GM23338 (cell line): ENCODE results near the gene TEX14. TPM values are rescaled to one million over a fixed set of nuclear protein-coding genes. Genes with fewer than 3 reads are reported as not detected.

Source experiments
- ATAC-seq: fragments of 200-7000 bp; cut with Tn5 transposase; 3 replicates; pipeline ENCODE4 v1.9.1; 2020
- DNase-seq: peaks from one replicate; pipeline ENCODE4 v3.0.0-alpha.2; 2015; ENCODE audit warnings: low spot score
- H2AFZ ChIP-seq: fragments of 200-600 bp; sonication (generic); 2 replicates; pipeline ENCODE4 v1.8.0; 2016; ENCODE audit warnings: antibody characterized with exemption, mild to moderate bottlenecking, moderate library complexity
- H3F3A ChIP-seq: fragments of 200-600 bp; sonication (generic); replicated peaks from 2 replicates; pipeline ENCODE4 v1.8.0; 2017; ENCODE audit warnings: antibody characterized with exemption, mixed run types, low read depth
- H3K27ac ChIP-seq: fragments of 200-600 bp; sonication (generic); 2 replicates; pipeline ENCODE4 v1.6.1; 2016; ENCODE audit warnings: low read depth
- H3K27me3 ChIP-seq: fragments of 200-600 bp; sonication (generic); 2 replicates; pipeline ENCODE4 v1.8.0; 2016; ENCODE audit warnings: mild to moderate bottlenecking, mixed run types, moderate library complexity; ENCODE audit not compliant: insufficient read depth
- H3K36me3 ChIP-seq: fragments of 200-600 bp; sonication (generic); 2 replicates; pipeline ENCODE4 v1.8.0; 2016; ENCODE audit warnings: mild to moderate bottlenecking; ENCODE audit not compliant: insufficient read depth
- H3K4me1 ChIP-seq: fragments of 200-600 bp; sonication (generic); 2 replicates; pipeline ENCODE4 v1.8.0; 2016; ENCODE audit warnings: mild to moderate bottlenecking, moderate library complexity; ENCODE audit not compliant: insufficient read depth
- H3K4me2 ChIP-seq: fragments of 200-600 bp; sonication (generic); 2 replicates; pipeline ENCODE4 v1.7.1; 2017; ENCODE audit warnings: mixed run types
- H3K4me3 ChIP-seq: fragments of 200-600 bp; sonication (generic); 2 replicates; pipeline ENCODE4 v1.6.1; 2016; ENCODE audit warnings: mixed run types
- H3K79me2 ChIP-seq: fragments of 200-600 bp; sonication (generic); replicated peaks from 2 replicates; pipeline ENCODE4 v1.8.0; 2017; ENCODE audit warnings: mild to moderate bottlenecking; ENCODE audit not compliant: insufficient read depth
- H3K9me2 ChIP-seq: fragments of 200-600 bp; sonication (generic); 2 replicates; pipeline ENCODE4 v1.8.0; 2017; ENCODE audit not compliant: insufficient read depth
- H4K20me1 ChIP-seq: fragments of 200-600 bp; sonication (generic); replicated peaks from 2 replicates; pipeline ENCODE4 v1.8.0; 2017; ENCODE audit warnings: mild to moderate bottlenecking; ENCODE audit not compliant: insufficient read depth
- H3K27ac Mint-ChIP-seq: 2 replicates; pipeline ENCODE4 v1.8.0; 2020; ENCODE audit warnings: inconsistent platforms, mild to moderate bottlenecking, moderate library complexity, mixed read lengths
- H3K27me3 Mint-ChIP-seq: 3 replicates; pipeline ENCODE4 v1.8.0; 2022; ENCODE audit warnings: low read depth, mild to moderate bottlenecking, moderate library complexity, mixed read lengths, inconsistent platforms; ENCODE audit not compliant: insufficient read depth, poor library complexity
- H3K36me3 Mint-ChIP-seq: 3 replicates; pipeline ENCODE4 v1.8.0; 2021; ENCODE audit warnings: low read depth, mild to moderate bottlenecking, inconsistent platforms, moderate library complexity, mixed read lengths
- H3K4me1 Mint-ChIP-seq: 3 replicates; pipeline ENCODE4 v1.8.0; 2020; ENCODE audit warnings: mild to moderate bottlenecking, inconsistent platforms, mixed read lengths
- H3K4me3 Mint-ChIP-seq: 3 replicates; pipeline ENCODE4 v1.8.0; 2021; ENCODE audit warnings: moderate library complexity, mild to moderate bottlenecking, inconsistent platforms, mixed read lengths
- H3K9me3 Mint-ChIP-seq: 3 replicates; pipeline ENCODE4 v1.8.0; 2020; ENCODE audit warnings: moderate library complexity, mild to moderate bottlenecking, inconsistent platforms, mixed read lengths
- CREB1 ChIP-seq: fragments of 250-450 bp; sonication (Bioruptor Pico); IDR thresholded peaks from 2 replicates; pipeline ENCODE4 v1.5.0; 2020; ENCODE audit warnings: low read depth, mild to moderate bottlenecking, moderate library complexity
- ETS1 ChIP-seq: IDR thresholded peaks from 2 replicates; pipeline ENCODE4 v1.6.1; 2016; ENCODE audit warnings: antibody characterized with exemption
- EZH2 ChIP-seq: fragments of 200-600 bp; sonication (generic); IDR thresholded peaks from one replicate; pipeline ENCODE4 v1.8.0; 2017; ENCODE audit warnings: antibody characterized with exemption, mild to moderate bottlenecking, low read depth; ENCODE audit not compliant: unreplicated experiment
- EZH2phosphoT487 ChIP-seq: fragments of 200-600 bp; sonication (generic); IDR thresholded peaks from one replicate; pipeline ENCODE4 v1.8.1; 2018; ENCODE audit warnings: antibody characterized with exemption; ENCODE audit not compliant: unreplicated experiment
- JUNB ChIP-seq: IDR thresholded peaks from one replicate; pipeline ENCODE4 v1.6.1; 2016; ENCODE audit warnings: antibody characterized with exemption; ENCODE audit not compliant: unreplicated experiment
- NANOG ChIP-seq: IDR thresholded peaks from 2 replicates; pipeline ENCODE4 v1.6.1; 2016; ENCODE audit warnings: antibody characterized with exemption, borderline replicate concordance
- POLR2AphosphoS5 ChIP-seq: IDR thresholded peaks from 2 replicates; pipeline ENCODE4 v1.6.1; 2016; ENCODE audit warnings: antibody characterized with exemption, low read depth
- STAT1 ChIP-seq: IDR thresholded peaks from one replicate; pipeline ENCODE4 v1.6.1; 2016; ENCODE audit warnings: antibody characterized with exemption; ENCODE audit not compliant: unreplicated experiment
- ZNF114 ChIP-seq: fragments of 250-450 bp; sonication (Bioruptor Pico); IDR thresholded peaks from 2 replicates; pipeline ENCODE4 v1.5.0; 2020; ENCODE audit warnings: mild to moderate bottlenecking, moderate library complexity
- ZNF331 ChIP-seq: fragments of 250-450 bp; sonication (Bioruptor Pico); IDR thresholded peaks from 2 replicates; pipeline ENCODE4 v1.5.0; 2020; ENCODE audit warnings: low read depth, mild to moderate bottlenecking, moderate library complexity
- polyA plus RNA-seq: library from polyadenylated mRNA; unstranded; fragments of >200 nt; fragmentation: Nextera tagmentation; extraction: Ambion mirVana; gene quantifications from 2 replicates; pipeline ENCODE4 v1.2.1, GENCODE V29; 2016
- total RNA-seq: library from RNA; depleted of rRNA; stranded (reverse); fragments of >200 nt; shearing (Covaris generic); gene quantifications from 2 replicates; pipeline ENCODE4 v1.2.3, GENCODE V29; 2014
- TF ChIP-seq, protein P1 (sequence below): fragments of 250-450 bp; sonication (Bioruptor Pico); IDR thresholded peaks from 2 replicates; pipeline ENCODE4 v1.5.0; 2020; ENCODE audit warnings: mild to moderate bottlenecking, moderate library complexity
- TF ChIP-seq, protein P2 (sequence below): IDR thresholded peaks from one replicate; pipeline ENCODE4 v1.6.1; 2018; ENCODE audit warnings: antibody characterized with exemption; ENCODE audit not compliant: unreplicated experiment
- TF ChIP-seq, protein P3 (sequence below), 2 experiments: fragments of 200-600 bp in 1 of 2; sonication (generic) in 1 of 2; conservative IDR thresholded peaks; 2 replicates each; pipeline versions ENCODE4 v1.5.1 to v1.6.1; 2016 to 2017; ENCODE audit warnings: antibody characterized with exemption in 2 of 2, low read depth in 2 of 2, mild to moderate bottlenecking in 2 of 2, moderate library complexity in 1 of 2

The TEX14 gene
- total and polyA plus RNA-seq, 2 experiments from 2014 or later, result 0.80 to 2.6 TPM

DNA sequence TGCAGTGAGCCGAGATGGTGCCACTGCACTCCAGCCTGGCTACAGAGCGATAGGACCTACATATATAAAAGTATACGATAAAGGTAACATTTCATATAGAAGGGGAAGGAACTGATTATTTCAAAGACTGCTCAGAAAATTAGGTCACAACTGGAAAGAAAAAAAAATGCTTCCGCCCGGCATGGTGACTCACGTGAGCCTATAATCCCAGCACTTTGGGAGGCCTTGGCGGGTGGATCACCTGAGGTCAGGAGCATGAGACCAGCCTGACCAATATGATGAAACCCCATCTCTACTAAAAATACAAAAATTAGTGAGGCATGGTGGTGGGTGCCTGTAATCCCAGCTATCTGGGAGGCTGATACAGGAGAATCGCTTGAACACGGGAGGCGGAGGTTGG lies 7.8 kb downstream of the TEX14 start (continued):
- TF ChIP-seq, protein P1, sequence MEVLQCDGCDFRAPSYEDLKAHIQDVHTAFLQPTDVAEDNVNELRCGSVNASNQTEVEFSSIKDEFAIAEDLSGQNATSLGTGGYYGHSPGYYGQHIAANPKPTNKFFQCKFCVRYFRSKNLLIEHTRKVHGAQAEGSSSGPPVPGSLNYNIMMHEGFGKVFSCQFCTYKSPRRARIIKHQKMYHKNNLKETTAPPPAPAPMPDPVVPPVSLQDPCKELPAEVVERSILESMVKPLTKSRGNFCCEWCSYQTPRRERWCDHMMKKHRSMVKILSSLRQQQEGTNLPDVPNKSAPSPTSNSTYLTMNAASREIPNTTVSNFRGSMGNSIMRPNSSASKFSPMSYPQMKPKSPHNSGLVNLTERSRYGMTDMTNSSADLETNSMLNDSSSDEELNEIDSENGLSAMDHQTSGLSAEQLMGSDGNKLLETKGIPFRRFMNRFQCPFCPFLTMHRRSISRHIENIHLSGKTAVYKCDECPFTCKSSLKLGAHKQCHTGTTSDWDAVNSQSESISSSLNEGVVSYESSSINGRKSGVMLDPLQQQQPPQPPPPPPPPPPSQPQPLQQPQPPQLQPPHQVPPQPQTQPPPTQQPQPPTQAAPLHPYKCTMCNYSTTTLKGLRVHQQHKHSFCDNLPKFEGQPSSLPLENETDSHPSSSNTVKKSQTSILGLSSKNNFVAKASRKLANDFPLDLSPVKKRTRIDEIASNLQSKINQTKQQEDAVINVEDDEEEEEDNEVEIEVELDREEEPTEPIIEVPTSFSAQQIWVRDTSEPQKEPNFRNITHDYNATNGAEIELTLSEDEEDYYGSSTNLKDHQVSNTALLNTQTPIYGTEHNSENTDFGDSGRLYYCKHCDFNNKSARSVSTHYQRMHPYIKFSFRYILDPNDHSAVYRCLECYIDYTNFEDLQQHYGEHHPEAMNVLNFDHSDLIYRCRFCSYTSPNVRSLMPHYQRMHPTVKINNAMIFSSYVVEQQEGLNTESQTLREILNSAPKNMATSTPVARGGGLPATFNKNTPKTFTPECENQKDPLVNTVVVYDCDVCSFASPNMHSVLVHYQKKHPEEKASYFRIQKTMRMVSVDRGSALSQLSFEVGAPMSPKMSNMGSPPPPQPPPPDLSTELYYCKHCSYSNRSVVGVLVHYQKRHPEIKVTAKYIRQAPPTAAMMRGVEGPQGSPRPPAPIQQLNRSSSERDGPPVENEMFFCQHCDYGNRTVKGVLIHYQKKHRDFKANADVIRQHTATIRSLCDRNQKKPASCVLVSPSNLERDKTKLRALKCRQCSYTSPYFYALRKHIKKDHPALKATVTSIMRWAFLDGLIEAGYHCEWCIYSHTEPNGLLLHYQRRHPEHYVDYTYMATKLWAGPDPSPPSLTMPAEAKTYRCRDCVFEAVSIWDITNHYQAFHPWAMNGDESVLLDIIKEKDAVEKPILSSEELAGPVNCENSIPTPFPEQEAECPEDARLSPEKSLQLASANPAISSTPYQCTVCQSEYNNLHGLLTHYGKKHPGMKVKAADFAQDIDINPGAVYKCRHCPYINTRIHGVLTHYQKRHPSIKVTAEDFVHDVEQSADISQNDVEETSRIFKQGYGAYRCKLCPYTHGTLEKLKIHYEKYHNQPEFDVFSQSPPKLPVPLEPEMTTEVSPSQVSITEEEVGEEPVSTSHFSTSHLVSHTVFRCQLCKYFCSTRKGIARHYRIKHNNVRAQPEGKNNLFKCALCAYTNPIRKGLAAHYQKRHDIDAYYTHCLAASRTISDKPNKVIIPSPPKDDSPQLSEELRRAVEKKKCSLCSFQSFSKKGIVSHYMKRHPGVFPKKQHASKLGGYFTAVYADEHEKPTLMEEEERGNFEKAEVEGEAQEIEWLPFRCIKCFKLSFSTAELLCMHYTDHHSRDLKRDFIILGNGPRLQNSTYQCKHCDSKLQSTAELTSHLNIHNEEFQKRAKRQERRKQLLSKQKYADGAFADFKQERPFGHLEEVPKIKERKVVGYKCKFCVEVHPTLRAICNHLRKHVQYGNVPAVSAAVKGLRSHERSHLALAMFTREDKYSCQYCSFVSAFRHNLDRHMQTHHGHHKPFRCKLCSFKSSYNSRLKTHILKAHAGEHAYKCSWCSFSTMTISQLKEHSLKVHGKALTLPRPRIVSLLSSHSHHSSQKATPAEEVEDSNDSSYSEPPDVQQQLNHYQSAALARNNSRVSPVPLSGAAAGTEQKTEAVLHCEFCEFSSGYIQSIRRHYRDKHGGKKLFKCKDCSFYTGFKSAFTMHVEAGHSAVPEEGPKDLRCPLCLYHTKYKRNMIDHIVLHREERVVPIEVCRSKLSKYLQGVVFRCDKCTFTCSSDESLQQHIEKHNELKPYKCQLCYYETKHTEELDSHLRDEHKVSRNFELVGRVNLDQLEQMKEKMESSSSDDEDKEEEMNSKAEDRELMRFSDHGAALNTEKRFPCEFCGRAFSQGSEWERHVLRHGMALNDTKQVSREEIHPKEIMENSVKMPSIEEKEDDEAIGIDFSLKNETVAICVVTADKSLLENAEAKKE (CRISPR knock-in tag), result no peak
- no peak for TF ChIP-seq EZH2phosphoT487

DNA sequence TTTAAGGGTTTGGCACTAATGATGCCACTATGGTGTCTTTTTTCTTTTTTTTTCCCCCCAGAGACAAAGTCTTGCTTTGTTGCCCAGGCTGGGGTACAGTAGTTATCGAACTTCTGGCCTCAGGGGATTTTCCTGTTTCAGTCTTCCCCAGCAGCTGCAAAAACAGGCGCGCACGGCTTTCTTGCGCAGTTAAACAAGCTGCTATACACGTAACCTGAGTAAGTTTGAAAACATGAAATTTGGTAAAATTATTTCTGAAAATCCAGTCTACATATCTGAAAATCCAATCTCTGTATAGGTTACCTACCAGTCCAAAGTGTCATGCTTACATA lies 11.8 kb downstream of the TEX14 start:
- H3K4me1 Mint-ChIP-seq, result peaks cover 4% of the 10 kb centered on the region; the same call in 1 of the 3 replicates
- H3K27ac Mint-ChIP-seq, result peak overlapping the region; percentile 99
- TF ChIP-seq EZH2 (no peak), EZH2phosphoT487 (no peak), NANOG (no peak), ZNF331 (no peak), JUNB (no peak), STAT1 (no peak), CREB1 (CRISPR knock-in tag) (no peak), POLR2AphosphoS5 (no peak), ZNF114 (CRISPR knock-in tag) (no peak), ETS1 (no peak)
- TF ChIP-seq, protein P2, sequence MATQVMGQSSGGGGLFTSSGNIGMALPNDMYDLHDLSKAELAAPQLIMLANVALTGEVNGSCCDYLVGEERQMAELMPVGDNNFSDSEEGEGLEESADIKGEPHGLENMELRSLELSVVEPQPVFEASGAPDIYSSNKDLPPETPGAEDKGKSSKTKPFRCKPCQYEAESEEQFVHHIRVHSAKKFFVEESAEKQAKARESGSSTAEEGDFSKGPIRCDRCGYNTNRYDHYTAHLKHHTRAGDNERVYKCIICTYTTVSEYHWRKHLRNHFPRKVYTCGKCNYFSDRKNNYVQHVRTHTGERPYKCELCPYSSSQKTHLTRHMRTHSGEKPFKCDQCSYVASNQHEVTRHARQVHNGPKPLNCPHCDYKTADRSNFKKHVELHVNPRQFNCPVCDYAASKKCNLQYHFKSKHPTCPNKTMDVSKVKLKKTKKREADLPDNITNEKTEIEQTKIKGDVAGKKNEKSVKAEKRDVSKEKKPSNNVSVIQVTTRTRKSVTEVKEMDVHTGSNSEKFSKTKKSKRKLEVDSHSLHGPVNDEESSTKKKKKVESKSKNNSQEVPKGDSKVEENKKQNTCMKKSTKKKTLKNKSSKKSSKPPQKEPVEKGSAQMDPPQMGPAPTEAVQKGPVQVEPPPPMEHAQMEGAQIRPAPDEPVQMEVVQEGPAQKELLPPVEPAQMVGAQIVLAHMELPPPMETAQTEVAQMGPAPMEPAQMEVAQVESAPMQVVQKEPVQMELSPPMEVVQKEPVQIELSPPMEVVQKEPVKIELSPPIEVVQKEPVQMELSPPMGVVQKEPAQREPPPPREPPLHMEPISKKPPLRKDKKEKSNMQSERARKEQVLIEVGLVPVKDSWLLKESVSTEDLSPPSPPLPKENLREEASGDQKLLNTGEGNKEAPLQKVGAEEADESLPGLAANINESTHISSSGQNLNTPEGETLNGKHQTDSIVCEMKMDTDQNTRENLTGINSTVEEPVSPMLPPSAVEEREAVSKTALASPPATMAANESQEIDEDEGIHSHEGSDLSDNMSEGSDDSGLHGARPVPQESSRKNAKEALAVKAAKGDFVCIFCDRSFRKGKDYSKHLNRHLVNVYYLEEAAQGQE, result no peak
- TF ChIP-seq, protein P3, sequence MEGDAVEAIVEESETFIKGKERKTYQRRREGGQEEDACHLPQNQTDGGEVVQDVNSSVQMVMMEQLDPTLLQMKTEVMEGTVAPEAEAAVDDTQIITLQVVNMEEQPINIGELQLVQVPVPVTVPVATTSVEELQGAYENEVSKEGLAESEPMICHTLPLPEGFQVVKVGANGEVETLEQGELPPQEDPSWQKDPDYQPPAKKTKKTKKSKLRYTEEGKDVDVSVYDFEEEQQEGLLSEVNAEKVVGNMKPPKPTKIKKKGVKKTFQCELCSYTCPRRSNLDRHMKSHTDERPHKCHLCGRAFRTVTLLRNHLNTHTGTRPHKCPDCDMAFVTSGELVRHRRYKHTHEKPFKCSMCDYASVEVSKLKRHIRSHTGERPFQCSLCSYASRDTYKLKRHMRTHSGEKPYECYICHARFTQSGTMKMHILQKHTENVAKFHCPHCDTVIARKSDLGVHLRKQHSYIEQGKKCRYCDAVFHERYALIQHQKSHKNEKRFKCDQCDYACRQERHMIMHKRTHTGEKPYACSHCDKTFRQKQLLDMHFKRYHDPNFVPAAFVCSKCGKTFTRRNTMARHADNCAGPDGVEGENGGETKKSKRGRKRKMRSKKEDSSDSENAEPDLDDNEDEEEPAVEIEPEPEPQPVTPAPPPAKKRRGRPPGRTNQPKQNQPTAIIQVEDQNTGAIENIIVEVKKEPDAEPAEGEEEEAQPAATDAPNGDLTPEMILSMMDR (conservative IDR thresholded peaks at IDR 0.05; ENCODE audit: low read depth in 2 of 2), result no peak

More for the DNA sequence above, 11.8 kb downstream of the TEX14 start:
- H3K9me3 Mint-ChIP-seq, result no peaks in the 10 kb centered on the region
- H3K4me3 Mint-ChIP-seq, result no peak overlapping the region
- H3K36me3 Mint-ChIP-seq, result no peaks in the 10 kb centered on the region
- no peaks in the 10 kb centered on the region for H3K27me3 Mint-ChIP-seq
- Histone ChIP-seq H3K36me3 (no peaks in the 10 kb centered on the region), H3K4me2 (no peak overlapping the region), H3F3A (no peaks in the 10 kb centered on the region), H3K9me2 (no peaks in the 10 kb centered on the region), H3K4me1 (no peaks in the 10 kb centered on the region), H3K79me2 (no peaks in the 10 kb centered on the region), H4K20me1 (no peaks in the 10 kb centered on the region), H2AFZ (peak overlapping the region; percentile 25; the same call in 1 of the 2 replicates), H3K4me3 (no peak overlapping the region), H3K27me3 (no peaks in the 10 kb centered on the region), H3K27ac (0 out of 2 replicates have a peak overlapping the region, but pooled peaks have one; percentile 11)
- no peak for ATAC-seq
- no peak for DNase-seq
